Spleen (tissue), 7 donors: ENCODE data around the gene GRID2.

Experiments
- POLR2AphosphoS5 ChIP-seq, 3 donors: sonication (generic); formaldehyde crosslinking; IDR thresholded peaks; one replicate each; pipeline ENCODE4 v1.5.1; 2017; ENCODE audit warnings: antibody characterized with exemption in 3 of 3
- TF ChIP-seq, protein P1 (sequence below), 11 experiments: fragments of 200-600 bp in 7 of 11; fragments of 450-650 bp in 4 of 11; sonication (generic) in 4 of 11; IDR thresholded peaks in 8 of 11; conservative IDR thresholded peaks in 3 of 11; 1 replicate in 7 of 11; 2 replicates in 4 of 11; pipeline versions ENCODE4 v1.4.0 to v1.8.0; 2016 to 2021; ENCODE audit warnings: antibody characterized with exemption in 11 of 11, inconsistent platforms in 4 of 11, mild to moderate bottlenecking in 1 of 11
- donor health status: DM: no; HTN: no; CAD: no; lungs with moderate emphysema.
- donor health status: DM: no; HTN: no; CAD: no.
- donor health status: DM: no; HTN: no; CAD: no.

GRCh38 chr4:93416344-93417128, 1112.8 kb downstream of the GRID2 start:
- TF ChIP-seq, protein P1, sequence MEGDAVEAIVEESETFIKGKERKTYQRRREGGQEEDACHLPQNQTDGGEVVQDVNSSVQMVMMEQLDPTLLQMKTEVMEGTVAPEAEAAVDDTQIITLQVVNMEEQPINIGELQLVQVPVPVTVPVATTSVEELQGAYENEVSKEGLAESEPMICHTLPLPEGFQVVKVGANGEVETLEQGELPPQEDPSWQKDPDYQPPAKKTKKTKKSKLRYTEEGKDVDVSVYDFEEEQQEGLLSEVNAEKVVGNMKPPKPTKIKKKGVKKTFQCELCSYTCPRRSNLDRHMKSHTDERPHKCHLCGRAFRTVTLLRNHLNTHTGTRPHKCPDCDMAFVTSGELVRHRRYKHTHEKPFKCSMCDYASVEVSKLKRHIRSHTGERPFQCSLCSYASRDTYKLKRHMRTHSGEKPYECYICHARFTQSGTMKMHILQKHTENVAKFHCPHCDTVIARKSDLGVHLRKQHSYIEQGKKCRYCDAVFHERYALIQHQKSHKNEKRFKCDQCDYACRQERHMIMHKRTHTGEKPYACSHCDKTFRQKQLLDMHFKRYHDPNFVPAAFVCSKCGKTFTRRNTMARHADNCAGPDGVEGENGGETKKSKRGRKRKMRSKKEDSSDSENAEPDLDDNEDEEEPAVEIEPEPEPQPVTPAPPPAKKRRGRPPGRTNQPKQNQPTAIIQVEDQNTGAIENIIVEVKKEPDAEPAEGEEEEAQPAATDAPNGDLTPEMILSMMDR (IDR thresholded peaks at IDR 0.05 in 8 of 11, conservative IDR thresholded peaks at IDR 0.05 in 3 of 11): no peak
- no peak for TF ChIP-seq POLR2AphosphoS5 (IDR thresholded peaks at IDR 0.05)
